GM12892 (cell line): ENCODE results near the gene SLC17A2.

Experiments used
- DNase-seq: peaks from one replicate; pipeline ENCODE4 v3.0.0; 2011; ENCODE audit not compliant: insufficient read length
- FAIRE-seq: peaks from 2 replicates; lab custom pipeline; 2011; peaks lifted over from hg19 to GRCh38; lab: Jason Lieb, UNC
- POLR2A ChIP-seq: IDR thresholded peaks from 2 replicates; pipeline ENCODE4 v1.6.1; 2011; ENCODE audit warnings: low read depth, low read length, control low read depth
- POLR2AphosphoS5 ChIP-seq: IDR thresholded peaks from 2 replicates; pipeline ENCODE4 v1.6.1; 2011; ENCODE audit warnings: low read depth, low read length, control low read depth
- TAF1 ChIP-seq: IDR thresholded peaks from 2 replicates; pipeline ENCODE4 v1.6.1; 2011; ENCODE audit warnings: low read depth, mild to moderate bottlenecking, control low read depth, low read length, borderline replicate concordance

SLC17A2 gene

DNA sequence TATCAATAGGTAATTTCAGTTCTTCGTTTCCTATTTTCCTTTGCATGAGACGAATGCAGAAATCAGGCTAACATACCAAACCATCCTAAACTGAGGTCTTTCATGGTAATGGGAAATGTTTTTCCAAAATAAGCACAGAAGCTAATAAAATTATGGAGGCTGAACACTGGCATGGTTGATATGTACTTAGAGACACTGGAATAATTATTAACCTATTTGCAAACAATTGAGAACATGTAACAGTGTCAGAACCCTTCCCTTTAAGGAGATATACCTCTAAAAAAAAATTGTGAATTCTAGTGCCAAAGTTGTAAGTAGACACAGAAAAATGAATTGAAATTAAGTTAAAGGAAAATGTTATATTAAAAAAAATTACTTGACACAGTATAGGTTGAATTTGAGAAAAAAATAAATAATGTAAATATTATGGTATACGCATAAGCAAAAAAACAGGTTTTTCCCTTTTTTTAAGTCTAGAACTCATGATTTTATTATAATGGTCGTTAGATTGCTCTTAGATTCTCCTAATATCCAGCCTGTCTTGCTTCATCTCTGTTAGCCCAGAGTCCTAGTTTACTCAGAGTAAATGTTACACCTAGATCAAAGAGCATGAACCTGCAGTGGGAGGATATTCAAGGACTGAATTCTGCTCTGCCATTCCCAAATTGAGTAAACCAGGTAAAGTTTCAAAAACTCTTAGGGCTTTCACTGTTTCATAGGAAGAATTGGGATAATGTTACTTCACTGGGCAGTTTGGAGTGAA lies 1.7 kb downstream of the SLC17A2 start:
- FAIRE-seq (no peak), DNase-seq (no peak)
- TF ChIP-seq POLR2A (no peak), TAF1 (no peak), POLR2AphosphoS5 (no peak)

DNA sequence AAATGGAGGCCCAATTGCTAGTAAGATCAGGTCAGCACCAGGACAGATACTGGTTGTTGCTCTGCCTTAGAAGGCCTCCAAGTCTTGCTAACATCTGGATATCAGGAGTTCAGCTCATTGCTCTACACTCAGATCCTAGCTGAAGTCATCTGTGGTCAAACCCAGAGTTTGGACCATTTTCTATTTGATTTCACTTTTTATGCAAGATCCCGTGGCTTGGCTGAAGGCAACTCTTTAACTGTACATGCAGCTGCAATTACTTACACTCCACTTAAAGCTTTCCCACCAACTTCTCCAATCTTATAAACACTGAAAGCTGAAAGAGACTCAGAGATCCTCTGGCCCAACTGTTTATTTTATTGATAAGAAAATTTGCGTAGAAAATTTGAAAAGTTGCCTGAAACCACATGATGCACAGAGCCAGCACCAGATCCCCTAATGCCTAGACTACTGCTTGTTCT lies 2.7 kb downstream of the SLC17A2 start:
- FAIRE-seq (no peak), DNase-seq (no peak)
- TF ChIP-seq POLR2A (no peak), POLR2AphosphoS5 (no peak), TAF1 (no peak)

DNA sequence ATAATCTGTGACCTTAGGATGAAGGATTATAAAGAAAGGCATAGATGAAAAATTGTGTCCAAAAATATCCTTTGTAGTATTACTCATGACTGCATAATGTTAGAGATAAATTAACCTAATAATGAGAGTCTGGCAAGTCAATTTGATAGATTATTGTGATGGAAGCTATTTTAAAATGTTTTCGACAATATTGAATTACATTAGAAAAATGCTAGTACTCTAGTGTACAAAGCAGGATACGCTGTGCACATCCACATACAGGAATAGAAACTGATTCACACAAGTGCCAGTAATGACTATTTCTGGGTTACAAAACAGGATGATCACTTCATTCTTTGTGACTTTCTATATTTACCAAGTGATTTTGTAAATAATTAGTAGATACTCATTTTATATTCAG lies 3.3 kb downstream of the SLC17A2 start:
- FAIRE-seq (no peak), DNase-seq (no peak)
- TF ChIP-seq TAF1: no peak
- no peak for TF ChIP-seq POLR2A
- no peak for TF ChIP-seq POLR2AphosphoS5

DNA sequence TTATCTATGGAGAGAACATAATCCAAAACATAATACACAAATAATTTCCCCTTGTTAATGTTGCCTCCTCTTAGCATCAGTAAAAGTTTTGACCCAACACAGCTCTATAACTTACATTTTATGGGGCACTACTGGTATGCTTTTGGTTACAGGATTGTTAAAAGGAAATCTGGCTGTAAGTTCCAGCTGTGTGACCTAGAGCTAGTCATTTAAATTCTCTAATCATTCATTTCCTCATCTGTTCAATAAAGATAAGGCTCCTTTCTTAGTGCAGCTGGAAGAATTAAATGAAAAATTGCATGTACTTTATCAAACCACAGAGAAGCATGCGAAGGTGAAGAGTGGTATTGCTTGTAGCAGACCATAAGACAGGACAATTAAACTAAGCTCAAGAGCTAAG lies 4.6 kb downstream of the SLC17A2 start:
- no peak for TF ChIP-seq POLR2AphosphoS5
- TF ChIP-seq TAF1: no peak
- TF ChIP-seq POLR2A: no peak
- FAIRE-seq: no peak
- DNase-seq: no peak

DNA sequence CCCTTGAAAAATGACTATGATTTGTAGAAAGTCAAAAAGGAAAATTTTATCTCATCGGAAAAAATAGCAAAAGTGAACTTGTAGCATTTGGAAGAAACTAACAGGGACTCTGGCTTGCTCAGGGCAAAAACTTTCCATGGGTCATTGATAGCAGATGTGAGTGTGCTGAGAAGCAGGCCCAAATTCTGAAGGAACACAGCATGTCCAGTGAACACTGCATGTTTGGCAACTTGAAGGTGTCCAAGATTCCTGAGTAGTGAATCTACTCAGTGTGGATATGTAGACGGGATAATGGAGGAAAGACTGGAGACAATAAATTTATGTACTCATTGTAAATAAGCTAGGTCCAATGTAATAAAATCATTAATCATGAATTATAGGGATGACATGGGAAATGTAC lies 8.2 kb downstream of the SLC17A2 start:
- TF ChIP-seq TAF1 (no peak), POLR2A (no peak), POLR2AphosphoS5 (no peak)
- FAIRE-seq (no peak), DNase-seq (no peak)

DNA sequence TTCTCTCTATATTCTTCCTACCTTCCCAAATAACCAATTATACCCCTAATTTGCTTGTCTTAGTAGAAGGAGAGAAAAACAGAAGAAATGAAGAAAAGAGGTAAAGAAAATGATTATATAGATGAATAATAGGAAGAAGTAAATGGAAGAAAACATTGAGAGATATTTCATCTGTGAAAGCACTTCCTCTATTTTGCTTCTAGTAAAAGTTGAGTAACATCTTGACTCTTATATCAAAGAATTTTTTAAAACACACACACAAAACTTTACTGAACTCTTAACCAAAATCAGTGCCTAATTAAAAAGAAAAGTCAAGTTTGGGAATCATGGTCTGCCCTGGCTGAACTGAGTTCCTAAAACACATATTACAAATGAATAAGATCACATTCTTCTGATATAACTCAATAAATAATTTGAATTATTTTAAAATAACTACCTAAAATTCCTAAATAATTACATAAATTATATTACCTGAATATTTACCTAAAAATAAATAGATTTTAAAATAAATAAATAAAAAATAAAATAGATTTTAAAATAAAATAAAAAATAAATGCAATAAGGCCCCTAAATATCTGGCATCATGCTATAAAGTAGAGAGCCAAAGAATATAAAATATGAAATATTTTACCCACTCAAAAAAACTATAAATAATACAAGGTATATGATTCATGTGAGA lies 8.8 kb downstream of the SLC17A2 start:
- FAIRE-seq (no peak), DNase-seq (no peak)
- no peak for TF ChIP-seq TAF1
- TF ChIP-seq POLR2A: no peak
- no peak for TF ChIP-seq POLR2AphosphoS5

DNA sequence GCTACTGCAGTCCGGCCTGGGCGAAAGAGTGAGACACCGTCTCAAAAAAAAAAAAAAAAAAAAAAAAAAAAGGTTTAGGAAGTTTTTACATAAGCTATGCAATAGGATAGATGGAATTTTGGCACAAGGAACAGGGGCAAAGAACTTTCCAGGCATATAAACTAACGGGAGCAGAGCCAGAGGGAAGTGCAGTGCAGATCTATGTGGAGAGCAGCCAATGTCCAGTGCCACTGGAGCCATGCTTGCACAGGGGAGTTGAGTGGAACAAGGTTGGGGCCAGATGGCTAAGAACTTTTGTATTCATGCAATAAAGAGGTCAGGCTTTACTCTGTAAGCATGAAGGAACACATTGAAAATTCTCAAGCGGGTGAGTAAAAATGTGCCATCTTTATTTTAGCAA lies 10.8 kb downstream of the SLC17A2 start:
- FAIRE-seq: no peak
- no peak for TF ChIP-seq POLR2AphosphoS5
- no peak for TF ChIP-seq TAF1
- no peak for TF ChIP-seq POLR2A
- DNase-seq: no peak

DNA sequence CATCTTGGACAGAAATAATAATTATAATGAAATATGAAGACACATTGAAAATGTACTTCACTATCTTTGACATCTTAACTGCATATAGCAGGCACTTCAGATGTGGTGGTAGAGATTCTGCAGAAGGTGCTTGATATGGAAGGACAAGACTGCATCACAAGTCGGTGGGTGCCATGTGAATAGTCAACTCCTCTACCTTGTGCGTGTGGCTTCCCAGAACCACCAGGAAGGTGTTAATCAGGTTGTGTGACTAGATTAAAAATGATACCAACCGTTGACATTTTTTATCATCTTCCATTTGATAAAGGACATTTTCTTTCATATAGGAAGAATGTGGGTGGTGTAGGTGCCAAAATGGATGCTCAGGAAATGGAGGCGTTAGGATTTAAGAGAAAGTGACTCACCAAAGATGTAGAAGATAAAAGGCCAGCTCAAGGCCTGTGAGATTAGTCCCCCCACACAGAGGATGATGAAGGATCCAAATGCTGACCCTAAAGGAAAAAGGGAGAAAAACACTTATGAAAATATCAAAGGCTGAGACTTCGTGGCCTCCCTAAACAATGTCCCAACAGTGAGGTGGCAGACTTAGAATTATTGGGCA lies 12.3 kb downstream of the SLC17A2 start:
- FAIRE-seq: no peak
- TF ChIP-seq POLR2AphosphoS5 (no peak), POLR2A (no peak), TAF1 (no peak)
- DNase-seq: no peak

DNA sequence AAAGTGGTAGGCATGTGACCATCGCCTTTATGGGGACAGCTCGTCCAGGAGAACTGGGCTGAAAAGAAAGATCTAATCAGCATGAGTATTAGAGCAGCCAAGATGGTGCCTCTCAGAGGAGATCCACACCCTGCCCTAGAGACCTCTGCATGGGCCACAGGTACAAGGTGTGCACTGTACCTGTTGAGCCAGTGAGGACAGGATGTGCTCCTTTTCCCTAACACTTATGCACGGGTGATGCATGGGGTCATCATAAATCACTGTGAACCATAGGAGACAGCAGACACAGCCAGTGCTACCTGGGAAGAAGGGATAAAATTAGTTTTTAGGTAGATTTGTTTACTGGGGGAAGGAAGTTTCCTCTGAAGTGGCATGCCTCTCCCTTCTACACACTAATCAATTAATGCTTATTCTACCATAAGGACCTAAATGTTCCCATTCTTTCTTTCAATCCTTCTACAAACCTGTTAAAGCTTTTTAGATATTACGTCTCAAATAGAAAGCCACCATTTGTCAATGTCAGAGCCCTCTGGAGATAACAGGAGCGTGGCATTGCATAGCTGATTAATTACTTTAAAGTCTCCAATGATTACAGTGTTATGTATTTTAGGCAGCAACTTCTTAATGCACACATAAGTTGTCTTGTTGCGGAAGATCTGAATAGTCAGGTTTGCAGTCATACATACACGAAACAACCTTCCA lies 13.6 kb downstream of the SLC17A2 start:
- DNase-seq (no peak), FAIRE-seq (no peak)

DNA sequence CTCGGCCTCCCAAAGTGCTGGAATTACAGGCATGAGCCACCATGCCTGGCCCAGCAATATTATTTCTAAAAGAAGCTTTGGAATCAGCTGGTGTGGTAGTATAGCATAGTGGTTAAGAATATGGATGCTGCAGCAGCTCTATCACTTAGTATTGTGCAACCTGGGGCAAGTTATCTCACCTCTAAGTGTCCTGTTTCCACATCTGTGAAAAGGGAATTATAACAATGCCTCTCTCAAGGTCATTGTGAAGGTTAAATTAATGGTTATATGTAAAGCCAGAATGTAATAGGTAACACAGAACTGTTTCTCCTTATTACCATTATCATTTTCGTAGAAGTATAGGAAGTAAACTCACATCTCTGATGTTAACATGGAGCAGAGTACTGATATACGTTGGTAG lies 14.2 kb downstream of the SLC17A2 start:
- FAIRE-seq (no peak), DNase-seq (no peak)
- TF ChIP-seq TAF1 (no peak), POLR2A (no peak)

More for the DNA sequence above, 13.6 kb downstream of the SLC17A2 start:
- TF ChIP-seq TAF1: no peak
- no peak for TF ChIP-seq POLR2A
- TF ChIP-seq POLR2AphosphoS5: no peak

DNA sequence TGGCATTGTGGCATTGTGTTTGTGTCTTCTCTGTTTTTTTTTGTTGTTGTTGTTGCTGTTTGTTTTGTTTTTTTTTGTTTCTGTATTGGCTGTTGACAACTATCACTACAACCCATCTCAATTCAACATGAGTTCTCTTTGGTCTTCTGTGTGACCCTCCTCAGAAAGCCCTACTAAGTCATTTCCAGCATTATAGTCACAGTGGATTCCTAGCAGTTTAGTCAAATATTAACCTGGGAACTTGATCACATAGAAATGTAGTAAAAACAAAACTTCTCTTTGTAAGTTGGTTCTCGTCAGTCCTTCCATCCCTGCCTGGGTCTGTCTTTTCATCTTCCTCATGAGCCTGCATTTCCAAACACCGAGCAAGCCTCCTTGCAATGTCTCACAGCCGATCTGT lies 16.8 kb downstream of the SLC17A2 start:
- FAIRE-seq (no peak), DNase-seq (no peak)
- TF ChIP-seq POLR2A (no peak), POLR2AphosphoS5 (no peak), TAF1 (no peak)

DNA sequence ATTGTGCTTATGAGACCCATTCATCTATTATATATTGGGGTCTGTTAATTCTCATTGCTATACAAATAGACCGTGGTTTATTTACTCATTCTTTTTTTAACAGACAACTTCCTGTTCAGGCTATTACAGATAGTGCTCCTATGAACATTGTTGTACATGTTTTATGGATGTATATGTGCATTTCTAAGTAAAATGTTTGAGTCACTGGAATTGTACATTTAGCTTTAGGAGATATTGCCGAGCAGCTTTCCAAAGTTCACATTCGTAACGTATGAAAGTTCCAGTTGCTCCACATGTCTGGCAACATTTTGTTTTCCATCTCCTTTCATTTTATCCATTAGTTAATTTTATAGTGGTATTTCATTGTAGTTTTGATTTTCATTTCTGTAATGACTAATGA lies 19.1 kb downstream of the SLC17A2 start:
- TF ChIP-seq POLR2A (no peak), TAF1 (no peak), POLR2AphosphoS5 (no peak)
- FAIRE-seq (no peak), DNase-seq (no peak)
